ENCODE measurements around the gene BCAS3. TPM values are rescaled to one million over a fixed set of nuclear protein-coding genes. Genes with fewer than 3 reads are reported as not detected.

The BCAS3 gene
- total and polyA plus RNA-seq, 4 experiments from 2014 or later: 27.0 to 45.2 (median 41.2) TPM

- Histone ChIP-seq H3K4me3 (ENCODE audit: low read length in 2 of 2) (no peak overlapping the region), H3K4me1 (ENCODE audit: insufficient read depth, low read length) (peaks cover 16% of the 10 kb centered on the region), H3K27me3 (ENCODE audit: insufficient read depth, low read length) (no peaks in the 10 kb centered on the region), H3K9me3 (ENCODE audit: control insufficient read depth in 1 of 2, low read length in 2 of 2) (no peaks in the 10 kb centered on the region), H3K36me3 (ENCODE audit: insufficient read depth, low read length) (no peaks in the 10 kb centered on the region), H3K27ac (ENCODE audit: low read depth, low read length) (no peak overlapping the region)
- Mint-ChIP-seq H3K27me3 (no peaks in the 10 kb centered on the region), H3K9me3 (no peaks in the 10 kb centered on the region), H3K4me1 (peaks cover 12 to 17% (median 15%) of the 10 kb centered on the region in 4 donors), H3K36me3 (no peaks in the 10 kb centered on the region), H3K4me3 (no peak overlapping the region), H3K27ac (no peak overlapping the region)
- intact Hi-C loops (cut with micrococcal nuclease): no loop called here
- DNase-seq: no peak
- POLR2A ChIA-PET (ENCODE audit: partially characterized antibody): no interaction called here
- CTCF ChIA-PET (ENCODE audit: partially characterized antibody): no interaction called here
Observed at GRCh38 chr17:61134551-61135235, 457.0 kb downstream of the BCAS3 start.

GRCh38 chr17:61135782-61136181, 458.1 kb downstream of the BCAS3 start:
- H3K36me3 Mint-ChIP-seq: no peaks in the 10 kb centered on the region
- Histone ChIP-seq H3K4me1 (ENCODE audit: insufficient read depth, low read length) (peaks cover 23% of the 10 kb centered on the region), H3K9me3 (ENCODE audit: control insufficient read depth in 1 of 2, low read length in 2 of 2) (no peaks in the 10 kb centered on the region), H3K4me3 (ENCODE audit: low read length in 2 of 2) (no peak overlapping the region), H3K36me3 (ENCODE audit: insufficient read depth, low read length) (no peaks in the 10 kb centered on the region), H3K27ac (ENCODE audit: low read depth, low read length) (no peak overlapping the region), H3K27me3 (ENCODE audit: insufficient read depth, low read length) (no peaks in the 10 kb centered on the region)
- no peaks in the 10 kb centered on the region for H3K9me3 Mint-ChIP-seq
- no peak overlapping the region for H3K4me3 Mint-ChIP-seq
- CTCF ChIA-PET (ENCODE audit: partially characterized antibody): no interaction called here
- H3K27ac Mint-ChIP-seq: no peak overlapping the region
- POLR2A ChIA-PET (ENCODE audit: partially characterized antibody): no interaction called here
- peaks cover 18 to 26% (median 22%) of the 10 kb centered on the region in 4 donors for H3K4me1 Mint-ChIP-seq
- intact Hi-C loops (cut with micrococcal nuclease): no loop called here
- H3K27me3 Mint-ChIP-seq: no peaks in the 10 kb centered on the region
- DNase-seq: no peak

- Mint-ChIP-seq H3K4me1 (peaks cover 19 to 29% (median 22%) of the 10 kb centered on the region in 4 donors), H3K36me3 (no peaks in the 10 kb centered on the region), H3K27ac (no peak overlapping the region), H3K27me3 (no peaks in the 10 kb centered on the region), H3K9me3 (no peaks in the 10 kb centered on the region), H3K4me3 (no peak overlapping the region)
- DNase-seq: no peak
- ChIA-PET CTCF (ENCODE audit: partially characterized antibody) (no interaction called here), POLR2A (ENCODE audit: partially characterized antibody) (no interaction called here)
- H3K4me1 ChIP-seq (ENCODE audit: insufficient read depth, low read length): peaks cover 23% of the 10 kb centered on the region
- no peaks in the 10 kb centered on the region for H3K36me3 ChIP-seq (ENCODE audit: insufficient read depth, low read length)
- no peaks in the 10 kb centered on the region for H3K27me3 ChIP-seq (ENCODE audit: insufficient read depth, low read length)
- no peaks in the 10 kb centered on the region for H3K9me3 ChIP-seq (ENCODE audit: control insufficient read depth in 1 of 2, low read length in 2 of 2)
- H3K4me3 ChIP-seq (ENCODE audit: low read length in 2 of 2): no peak overlapping the region
- H3K27ac ChIP-seq (ENCODE audit: low read depth, low read length): no peak overlapping the region
- intact Hi-C loops (cut with micrococcal nuclease): no loop called here
Observed at GRCh38 chr17:61136296-61136695, 458.6 kb downstream of the BCAS3 start.

- Histone ChIP-seq H3K27me3 (ENCODE audit: insufficient read depth, low read length) (no peaks in the 10 kb centered on the region), H3K4me1 (ENCODE audit: insufficient read depth, low read length) (peaks cover 23% of the 10 kb centered on the region), H3K27ac (ENCODE audit: low read depth, low read length) (no peak overlapping the region), H3K36me3 (ENCODE audit: insufficient read depth, low read length) (no peaks in the 10 kb centered on the region), H3K4me3 (ENCODE audit: low read length in 2 of 2) (no peak overlapping the region), H3K9me3 (ENCODE audit: control insufficient read depth in 1 of 2, low read length in 2 of 2) (no peaks in the 10 kb centered on the region)
- H3K4me1 Mint-ChIP-seq: peaks cover 20 to 34% (median 23%) of the 10 kb centered on the region in 4 donors
- intact Hi-C loops (cut with micrococcal nuclease): loop anchor here (1.0 kb wide), 1 partner anchor 83 kb away; no protein-coding TSS in a partner anchor
- H3K4me3 Mint-ChIP-seq: peak overlapping the region in 7 of 8 donors; percentile 10 to 77 (median 63)
- H3K27me3 Mint-ChIP-seq: no peaks in the 10 kb centered on the region
- H3K36me3 Mint-ChIP-seq: no peaks in the 10 kb centered on the region
- ChIA-PET CTCF (ENCODE audit: partially characterized antibody) (no interaction called here), POLR2A (ENCODE audit: partially characterized antibody) (no interaction called here)
- DNase-seq: peak; percentile 76 to 81 (median 78)
- H3K9me3 Mint-ChIP-seq: no peaks in the 10 kb centered on the region
- peak overlapping the region; percentile 9 to 83 (median 48) for H3K27ac Mint-ChIP-seq
Observed at GRCh38 chr17:61139219-61139618, 461.6 kb downstream of the BCAS3 start.

- H3K27me3 ChIP-seq (ENCODE audit: insufficient read depth, low read length): no peaks in the 10 kb centered on the region
- ChIA-PET CTCF (ENCODE audit: partially characterized antibody) (no interaction called here), POLR2A (ENCODE audit: partially characterized antibody) (no interaction called here)
- H3K9me3 ChIP-seq (ENCODE audit: control insufficient read depth in 1 of 2, low read length in 2 of 2): no peaks in the 10 kb centered on the region
- H3K4me1 ChIP-seq (ENCODE audit: insufficient read depth, low read length): peaks cover 23% of the 10 kb centered on the region
- no peak for DNase-seq
- no peak overlapping the region for H3K4me3 Mint-ChIP-seq
- no peak overlapping the region for H3K27ac ChIP-seq (ENCODE audit: low read depth, low read length)
- H3K27me3 Mint-ChIP-seq: no peaks in the 10 kb centered on the region
- no peaks in the 10 kb centered on the region for H3K36me3 ChIP-seq (ENCODE audit: insufficient read depth, low read length)
- no peaks in the 10 kb centered on the region for H3K9me3 Mint-ChIP-seq
- H3K27ac Mint-ChIP-seq: peak overlapping the region in 2 of 7 donors; percentile 25 to 38
- no peak overlapping the region for H3K4me3 ChIP-seq (ENCODE audit: low read length in 2 of 2)
- intact Hi-C loops (cut with micrococcal nuclease): no loop called here
- peaks cover 18 to 34% (median 23%) of the 10 kb centered on the region in 4 donors for H3K4me1 Mint-ChIP-seq
- no peaks in the 10 kb centered on the region for H3K36me3 Mint-ChIP-seq
Observed at GRCh38 chr17:61140081-61140786, 462.6 kb downstream of the BCAS3 start.

DNA sequence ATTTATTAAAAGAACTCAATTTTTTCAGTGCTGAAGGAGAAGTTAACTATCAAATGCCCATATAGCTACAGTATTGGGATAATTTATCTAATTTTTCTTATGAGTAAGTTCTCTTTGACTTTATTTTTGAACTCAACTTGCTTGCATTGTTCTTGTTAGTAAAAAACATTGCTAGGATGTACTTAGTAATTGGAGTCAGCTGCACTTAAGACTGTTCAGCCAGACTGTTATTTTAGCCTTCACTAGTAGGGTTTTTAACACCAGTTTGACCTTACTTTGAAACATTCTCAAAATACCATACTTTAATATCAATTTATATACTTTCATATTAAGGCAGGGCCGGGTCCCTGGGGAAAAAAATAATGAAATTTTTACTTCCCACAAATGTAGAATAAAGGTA, 465.4 kb downstream of the BCAS3 start:
- no peak overlapping the region for H3K27ac Mint-ChIP-seq
- peaks cover 18 to 34% (median 23%) of the 10 kb centered on the region in 4 donors for H3K4me1 Mint-ChIP-seq

GRCh38 chr17:61144137-61144536, 466.5 kb downstream of the BCAS3 start:
- Histone ChIP-seq H3K9me3 (ENCODE audit: control insufficient read depth in 1 of 2, low read length in 2 of 2) (no peaks in the 10 kb centered on the region), H3K27me3 (ENCODE audit: insufficient read depth, low read length) (no peaks in the 10 kb centered on the region), H3K4me3 (ENCODE audit: low read length in 2 of 2) (no peak overlapping the region), H3K36me3 (ENCODE audit: insufficient read depth, low read length) (no peaks in the 10 kb centered on the region), H3K27ac (ENCODE audit: low read depth, low read length) (no peak overlapping the region), H3K4me1 (ENCODE audit: insufficient read depth, low read length) (peaks cover 12% of the 10 kb centered on the region)
- Mint-ChIP-seq H3K27ac (no peak overlapping the region), H3K9me3 (no peaks in the 10 kb centered on the region), H3K36me3 (peaks cover 0 to 3% of the 10 kb centered on the region in 2 donors), H3K27me3 (no peaks in the 10 kb centered on the region), H3K4me3 (no peak overlapping the region), H3K4me1 (peaks cover 14 to 24% (median 16%) of the 10 kb centered on the region in 4 donors)
- CTCF ChIA-PET (ENCODE audit: partially characterized antibody): no interaction called here
- intact Hi-C loops (cut with micrococcal nuclease): no loop called here
- no peak for DNase-seq
- POLR2A ChIA-PET (ENCODE audit: partially characterized antibody): no interaction called here

More for the DNA sequence above, 465.4 kb downstream of the BCAS3 start:
- H3K9me3 Mint-ChIP-seq: no peaks in the 10 kb centered on the region
- POLR2A ChIA-PET (ENCODE audit: partially characterized antibody): no interaction called here
- H3K4me1 ChIP-seq (ENCODE audit: insufficient read depth, low read length): peaks cover 23% of the 10 kb centered on the region
- no peak overlapping the region for H3K4me3 Mint-ChIP-seq
- CTCF ChIA-PET (ENCODE audit: partially characterized antibody): no interaction called here
- no peak overlapping the region for H3K4me3 ChIP-seq (ENCODE audit: low read length in 2 of 2)
- H3K36me3 Mint-ChIP-seq: peaks cover 0 to 3% of the 10 kb centered on the region in 2 donors
- H3K9me3 ChIP-seq (ENCODE audit: control insufficient read depth in 1 of 2, low read length in 2 of 2): no peaks in the 10 kb centered on the region
- intact Hi-C loops (cut with micrococcal nuclease): no loop called here
- no peaks in the 10 kb centered on the region for H3K27me3 Mint-ChIP-seq
- H3K27me3 ChIP-seq (ENCODE audit: insufficient read depth, low read length): no peaks in the 10 kb centered on the region
- H3K36me3 ChIP-seq (ENCODE audit: insufficient read depth, low read length): no peaks in the 10 kb centered on the region
- no peak for DNase-seq
- no peak overlapping the region for H3K27ac ChIP-seq (ENCODE audit: low read depth, low read length)
